IPS DF 19.7 (cell line): ENCODE measurements around the gene LTB4R2.
"Not testable (repeated sequence)": the region's sequence is repeated elsewhere in the genome, so short reads cannot be mapped to it uniquely, and the experiment has no call there.

Source experiments
- DNase-seq: peaks from one replicate; pipeline ENCODE4 v3.0.0-alpha.2; 2013; ENCODE audit warnings: low read depth, low spot score

LTB4R2 gene

DNA sequence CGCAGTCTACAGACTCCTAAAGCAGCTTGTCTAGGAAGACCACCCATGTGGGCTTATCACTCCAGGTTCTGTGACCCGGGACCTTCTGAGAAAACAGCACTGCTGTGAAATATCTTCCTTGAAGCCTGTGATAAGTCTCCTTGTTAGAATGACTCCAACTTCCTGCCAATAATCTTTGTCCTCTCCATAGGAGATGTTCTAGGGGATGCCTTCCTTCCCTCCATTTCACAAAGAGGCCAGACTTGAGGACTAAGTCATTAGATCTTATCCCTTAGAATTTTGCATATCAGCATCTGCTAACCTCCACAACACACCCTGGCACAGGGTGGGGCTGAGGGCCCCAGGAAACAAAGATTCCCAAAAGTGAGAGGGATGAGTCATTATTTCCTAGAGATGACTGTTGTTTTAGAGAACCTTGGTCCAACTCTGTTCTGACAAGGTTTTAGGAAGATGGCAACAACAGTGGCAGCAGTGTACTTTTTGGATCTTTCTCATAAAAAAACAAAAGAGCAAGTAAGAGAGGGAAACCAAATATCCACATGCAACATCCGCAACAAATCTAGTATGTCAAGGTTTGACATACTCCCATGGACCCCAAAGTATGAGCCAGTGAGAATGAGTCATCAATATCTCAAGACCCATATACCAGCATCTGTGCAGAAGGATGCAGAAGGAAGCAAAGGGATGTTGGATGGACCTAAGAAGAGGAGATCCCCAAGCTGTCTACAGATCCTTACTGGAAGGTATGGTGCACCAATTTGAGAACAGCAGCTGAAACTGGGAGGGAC, 7.4 kb downstream of the LTB4R2 start:
- no peak for DNase-seq

DNA sequence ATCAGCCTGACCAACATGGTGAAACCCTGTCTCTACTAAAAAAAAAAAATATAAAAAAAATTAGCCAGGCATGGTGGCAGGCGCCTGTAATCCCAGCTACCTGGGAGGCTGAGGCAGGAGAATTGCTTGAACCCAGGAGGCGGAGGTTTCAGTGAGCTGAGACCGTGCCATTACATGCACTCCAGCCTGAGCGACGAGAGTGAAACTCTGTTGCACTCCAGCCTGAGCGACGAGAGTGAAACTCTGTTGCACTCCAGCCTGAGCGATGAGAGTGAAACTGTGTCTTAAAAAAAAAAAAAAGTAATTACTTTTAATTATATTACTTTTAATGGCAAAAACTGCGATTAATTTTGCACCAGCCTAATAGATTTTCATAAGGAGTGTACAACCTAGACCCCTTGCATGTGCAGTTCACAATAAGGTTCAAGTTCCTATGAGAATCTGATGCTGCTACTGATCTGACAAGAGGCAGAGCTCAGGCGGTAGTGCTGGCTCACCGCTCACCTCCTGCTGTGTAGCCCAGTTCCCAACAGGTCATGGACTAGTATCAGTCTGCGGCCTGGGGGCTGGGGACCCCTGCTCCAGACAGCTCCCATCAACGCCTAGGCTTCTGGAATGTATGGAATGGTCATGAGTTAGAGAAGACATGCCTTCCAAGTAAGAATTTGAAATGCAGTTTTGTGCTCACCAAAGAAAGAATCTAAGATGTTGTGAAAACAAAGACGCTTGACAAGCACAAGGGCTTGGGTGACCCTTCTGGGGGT, 11.5 kb downstream of the LTB4R2 start:
- no peak for DNase-seq

DNA sequence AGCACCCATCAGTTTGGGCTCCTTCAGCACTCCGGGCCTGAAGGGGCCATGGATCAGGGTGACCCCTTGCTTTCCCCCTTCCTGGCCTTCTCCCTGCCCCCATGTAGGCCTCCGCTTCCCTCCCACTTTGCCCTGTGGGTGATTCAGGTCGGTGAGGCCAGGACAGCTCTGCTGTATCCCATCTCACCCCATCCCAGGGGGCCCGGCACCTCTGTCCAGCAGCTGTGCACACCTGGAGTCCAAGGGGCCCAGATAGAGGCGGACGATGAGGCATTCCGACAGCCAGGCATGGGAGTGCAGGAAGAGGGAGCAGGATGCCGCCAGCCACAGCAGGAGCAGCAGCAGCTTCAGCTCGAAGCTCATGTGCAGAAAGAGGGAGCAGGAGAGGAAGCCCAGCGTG, 12.7 kb downstream of the LTB4R2 start:
- no peak for DNase-seq

DNA sequence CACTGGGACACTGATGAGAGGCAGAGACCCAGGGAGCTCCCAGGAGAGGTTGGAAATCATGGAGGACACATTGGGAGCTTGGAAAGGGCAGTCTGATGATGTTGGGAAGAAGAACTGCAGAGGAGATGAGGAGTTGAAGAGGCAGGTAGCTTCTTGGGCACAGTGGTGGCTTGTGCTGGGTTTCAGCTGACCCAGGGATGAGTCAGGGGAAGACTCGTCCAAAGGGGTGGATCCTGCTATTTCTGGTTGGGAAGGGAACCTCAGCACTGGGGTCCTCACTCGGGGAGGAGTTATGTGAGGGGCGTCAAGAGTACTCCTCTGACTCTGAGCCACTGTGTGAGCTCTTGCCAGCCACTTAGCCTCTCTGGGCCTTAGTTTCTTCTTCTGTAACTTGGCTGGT, 13.4 kb downstream of the LTB4R2 start:
- DNase-seq = no peak

- DNase-seq = no peak
Observed at GRCh38 chr14:24324024-24324423, 14.1 kb downstream of the LTB4R2 start.

GRCh38 chr14:24325041-24325530, 15.1 kb downstream of the LTB4R2 start:
- DNase-seq = no peak

- DNase-seq = no peak
Observed at GRCh38 chr14:24325963-24326362, 16.0 kb downstream of the LTB4R2 start.

DNA sequence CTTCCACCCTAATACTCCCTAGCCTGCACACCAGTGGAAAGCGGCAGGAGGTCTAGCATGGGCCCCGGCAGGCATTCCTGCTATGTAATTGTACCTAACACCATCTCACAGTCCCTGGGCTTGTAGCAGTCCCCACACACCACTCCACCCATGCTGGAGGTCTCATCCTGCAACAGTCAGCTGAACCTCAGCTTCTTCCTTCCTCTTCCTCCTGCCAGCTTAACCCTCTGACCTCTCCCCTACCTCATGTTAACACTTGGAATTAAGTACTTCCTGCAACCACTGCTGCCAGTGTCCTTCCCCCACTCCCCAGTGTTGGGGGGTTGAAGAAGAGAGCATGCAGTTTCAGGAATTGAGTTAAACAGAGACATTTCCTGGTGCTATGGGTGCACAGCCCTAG, 17.4 kb downstream of the LTB4R2 start:
- DNase-seq = no peak

DNA sequence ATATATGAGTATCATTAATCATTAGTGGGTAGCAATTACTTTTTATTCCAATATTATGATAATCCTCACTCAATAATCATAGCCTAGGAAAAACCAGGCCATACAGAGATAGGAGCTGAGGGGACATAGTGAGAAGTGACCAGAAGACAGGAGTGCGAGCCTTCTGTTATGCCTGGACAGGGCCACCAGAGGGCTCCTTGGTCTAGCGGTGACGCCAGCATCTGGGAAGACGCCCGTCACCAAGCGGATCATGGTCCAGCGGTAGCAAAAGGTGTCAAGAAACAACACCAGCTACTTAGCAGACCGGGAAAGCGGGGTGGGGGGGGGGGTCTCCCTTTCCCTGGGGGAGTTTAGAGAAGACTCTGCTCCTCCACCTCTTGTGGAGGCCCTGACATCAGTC, 18.0 kb downstream of the LTB4R2 start:
- not testable (repeated sequence) for DNase-seq

DNA sequence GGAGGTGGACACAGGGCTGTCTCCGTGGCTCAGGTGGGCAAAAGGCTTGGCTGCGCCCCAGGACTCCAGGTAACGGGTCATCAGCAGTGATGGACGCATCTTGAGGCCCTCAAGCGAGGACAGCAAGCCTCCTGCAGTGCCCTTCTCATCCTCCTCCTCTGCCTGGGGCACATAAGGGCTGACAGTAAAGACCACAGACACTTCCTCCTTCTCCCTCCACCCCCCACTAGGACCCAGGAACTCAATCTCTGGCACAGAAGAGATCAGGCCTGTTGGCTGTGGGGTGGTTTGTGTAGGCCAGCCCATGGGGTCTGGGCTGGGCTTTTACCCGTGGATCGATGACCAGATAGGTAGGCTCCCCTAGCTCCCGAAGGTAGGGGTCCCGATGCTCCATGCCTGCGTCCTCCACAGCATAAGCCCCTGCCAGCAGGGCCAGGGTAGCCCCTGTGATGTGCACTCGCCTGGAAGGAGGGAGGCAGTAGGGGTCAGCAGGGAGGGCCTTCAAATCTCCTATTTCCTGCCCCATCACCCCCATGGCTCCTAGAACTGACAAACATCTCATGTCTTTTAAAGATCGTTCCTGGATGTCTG, 19.2 kb downstream of the LTB4R2 start:
- no peak for DNase-seq

- no peak for DNase-seq
Observed at GRCh38 chr14:24329736-24330135, 19.8 kb downstream of the LTB4R2 start.

- no peak for DNase-seq
Observed at GRCh38 chr14:24330973-24331674, 21.2 kb downstream of the LTB4R2 start.

DNA sequence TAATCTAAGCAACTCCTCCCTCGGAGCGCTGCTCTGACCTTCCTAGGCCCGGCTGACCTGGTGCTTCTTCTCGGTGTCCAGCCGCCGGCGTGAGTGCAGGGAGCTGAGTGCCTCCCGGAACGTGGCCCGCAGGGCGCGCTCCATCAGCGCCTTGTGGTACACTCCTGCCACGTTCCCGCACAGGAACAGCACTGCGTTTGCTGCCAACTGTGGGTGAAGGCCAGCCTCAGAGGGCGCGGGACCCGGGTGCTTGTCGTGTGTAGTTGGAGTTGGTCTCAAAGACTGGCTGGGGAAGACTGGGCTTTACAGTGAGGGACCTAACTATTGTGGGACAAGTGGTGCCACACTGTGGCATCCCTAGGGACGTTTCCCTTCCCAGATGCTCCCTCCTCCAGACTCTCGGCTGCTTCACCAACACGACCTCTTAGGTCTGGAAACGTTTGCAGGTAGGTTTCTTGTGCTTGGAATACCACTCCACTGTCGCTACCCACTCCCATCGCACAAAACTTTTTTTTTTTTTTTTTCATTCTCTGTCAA, 21.9 kb downstream of the LTB4R2 start:
- no peak for DNase-seq

GRCh38 chr14:24332268-24332993, 22.5 kb downstream of the LTB4R2 start:
- no peak for DNase-seq

DNA sequence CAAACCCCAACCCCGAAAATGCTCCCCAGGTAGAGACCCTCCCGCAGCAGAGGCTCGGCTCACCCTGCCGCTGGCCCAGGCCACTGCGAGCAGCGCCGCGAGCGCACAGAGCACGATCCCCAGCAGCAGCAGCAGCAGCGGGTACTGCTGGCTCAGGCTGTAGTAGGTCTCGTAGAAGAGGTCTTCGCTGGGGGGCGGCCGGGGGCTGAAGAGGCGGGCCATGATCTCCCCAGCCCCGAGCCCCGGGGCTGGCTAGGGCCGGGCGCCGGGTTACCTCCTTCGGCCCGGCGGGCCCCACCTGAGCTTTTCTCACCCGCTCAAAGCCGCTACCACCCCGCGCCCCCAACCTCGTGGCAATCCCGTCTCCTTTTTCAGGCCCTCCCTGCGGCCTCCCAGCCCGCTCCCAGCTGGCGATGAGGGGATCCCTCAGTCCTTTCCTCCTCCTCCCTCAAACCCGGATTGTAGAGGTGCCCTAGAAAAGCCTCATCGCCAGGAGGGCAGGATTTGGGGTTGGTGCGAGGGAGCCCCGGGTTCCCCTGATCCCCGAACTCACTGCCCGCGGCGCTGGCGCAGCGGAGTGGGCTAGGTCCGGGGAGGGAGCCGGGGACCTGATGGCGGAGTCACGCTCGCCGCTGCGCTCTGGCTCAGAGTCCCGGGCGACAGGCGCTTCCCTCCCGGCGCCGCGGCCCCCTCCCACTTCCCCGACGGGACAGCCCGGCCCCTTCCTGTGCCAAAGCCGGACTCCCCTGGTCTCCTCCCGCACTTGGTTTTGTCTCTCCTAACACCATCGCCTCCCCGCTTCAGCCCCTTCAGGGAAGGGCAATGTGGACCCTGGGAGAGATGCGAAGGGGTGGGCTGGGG, 24.7 kb downstream of the LTB4R2 start, which contains the start of gene ADCY4:
ADCY4 (minus strand) TSS at position 641 of the 861 bp plus-strand sequence; CDS start at position 222, 419 bp downstream.
- DNase-seq = no peak

- no peak for DNase-seq
Observed at GRCh38 chr14:24335461-24336171, 25.7 kb downstream of the LTB4R2 start.

DNA sequence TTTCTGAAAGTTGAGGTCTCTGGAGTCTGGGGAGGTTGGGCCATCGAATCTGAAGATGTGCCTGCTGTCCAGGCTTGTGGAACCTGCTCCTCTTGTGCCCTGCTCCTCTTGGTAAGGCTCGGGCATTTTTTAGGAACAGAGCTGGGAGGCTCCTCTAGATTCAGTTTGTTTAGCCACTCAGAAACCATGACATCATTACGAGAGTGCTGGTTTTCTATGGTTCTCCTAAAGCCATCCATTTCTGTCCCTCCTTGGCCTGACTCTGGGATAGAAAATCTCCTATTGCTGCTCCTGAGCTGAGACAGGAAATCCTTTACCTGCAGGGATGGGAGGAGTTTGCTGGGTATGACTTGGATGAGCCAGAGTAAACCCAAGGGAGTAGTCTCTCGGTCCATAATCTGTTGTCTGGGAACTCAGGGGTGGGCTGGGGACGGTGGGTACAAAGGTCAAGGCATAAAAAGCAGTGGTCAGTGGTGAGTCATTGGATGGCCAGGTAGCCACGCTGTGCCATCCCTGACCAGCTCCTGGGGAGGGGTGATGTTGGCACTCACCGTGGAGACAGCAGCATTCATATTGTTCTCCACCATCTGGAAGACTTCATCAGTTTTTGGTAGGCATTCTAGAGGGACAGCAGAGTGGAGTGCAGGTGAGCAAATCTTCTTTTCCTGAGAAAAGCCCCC, 27.3 kb downstream of the LTB4R2 start:
- DNase-seq = no peak

GRCh38 chr14:24337824-24338175, 27.9 kb downstream of the LTB4R2 start:
- no peak for DNase-seq

DNA sequence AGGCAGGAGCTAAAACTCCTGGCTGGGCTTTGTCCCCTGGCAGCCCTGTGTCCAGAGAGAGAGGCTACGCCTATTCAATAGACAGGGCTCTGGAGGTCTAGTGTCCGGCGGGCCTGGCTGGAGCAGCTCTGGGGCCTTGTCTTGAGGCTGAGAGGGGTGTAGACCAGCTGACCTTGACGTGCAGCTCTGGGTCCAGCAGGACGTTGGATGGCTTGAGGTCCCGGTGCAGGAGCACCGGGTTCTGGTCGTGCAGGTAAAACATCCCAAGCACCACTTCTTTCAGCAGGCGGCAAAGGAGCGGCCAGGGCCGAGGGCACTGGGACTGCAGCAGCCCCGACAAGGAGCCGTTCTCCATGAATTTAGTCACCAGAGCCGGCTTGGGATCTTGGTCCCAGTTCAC, 28.9 kb downstream of the LTB4R2 start:
- DNase-seq = no peak
